Lung microvascular endothelial cell (primary cell): ENCODE data around the gene CARD19. TPM values are rescaled to one million over a fixed set of nuclear protein-coding genes. Genes with fewer than 3 reads are reported as not detected.
A peak's percentile ranks its signal among the peaks of the same experiment; 100 is the strongest.

Source experiments
- DNase-seq, 2 donors: peaks; one replicate each; pipeline versions ENCODE4 v3.0.0 to v3.0.0-alpha.2; 2010; ENCODE audit warnings: low read depth in 2 of 2
- total RNA-seq: library from RNA; depleted of rRNA; stranded (reverse); fragments of >200 nt; gene quantifications from 2 replicates; pipeline ENCODE4 v1.2.1, GENCODE V29; 2014

Gene CARD19
- total RNA-seq, 1 donor from 2014 or later: 72.8 TPM

DNA sequence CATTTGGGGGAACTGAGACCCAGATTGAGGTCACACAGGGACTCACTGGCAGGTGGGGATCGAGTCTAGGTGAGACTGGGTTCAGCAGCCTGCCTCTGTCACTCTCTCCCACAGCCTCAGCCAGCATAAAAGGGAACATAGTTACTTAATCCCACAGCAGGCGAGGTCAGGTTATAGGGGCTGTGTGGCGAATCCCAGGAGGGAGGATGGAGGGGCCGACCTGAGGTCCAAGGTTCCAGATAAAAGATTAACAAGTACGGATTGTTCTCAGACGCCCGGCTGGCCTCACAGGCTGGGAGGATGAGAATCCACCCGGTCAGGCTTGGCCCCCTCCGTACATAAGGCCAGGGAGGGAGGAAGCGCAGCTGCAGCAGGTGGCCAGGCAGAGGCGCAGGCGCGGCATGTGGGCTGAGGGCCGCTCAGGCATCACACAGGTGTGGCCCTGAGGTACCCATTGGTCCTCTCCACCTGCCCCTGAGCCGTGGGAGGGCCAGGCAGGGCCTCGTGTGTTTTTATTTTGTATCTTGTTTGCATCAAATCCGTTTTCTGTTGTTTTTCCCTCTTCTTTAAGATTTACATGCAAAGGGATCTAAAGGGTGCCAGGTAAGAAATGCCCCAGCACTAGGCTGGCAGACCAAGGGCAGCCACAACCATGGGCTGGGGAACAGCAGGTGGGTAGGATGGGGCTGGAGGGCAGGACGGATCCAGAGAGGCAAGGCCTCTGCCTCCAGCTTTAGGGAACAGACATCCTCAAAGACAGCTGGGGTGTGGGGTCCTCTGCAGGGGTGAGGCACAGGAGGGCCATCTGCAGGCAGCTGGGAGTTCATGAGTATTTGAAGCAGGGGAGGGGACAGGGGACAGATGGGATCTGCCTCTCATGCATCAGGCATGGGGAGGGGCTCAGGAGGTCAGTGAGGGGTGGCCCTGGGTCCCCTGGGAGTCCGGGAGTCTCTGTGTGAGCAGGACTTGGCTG is 33.9 kb upstream of the CARD19 start:
- no peak for DNase-seq

DNA sequence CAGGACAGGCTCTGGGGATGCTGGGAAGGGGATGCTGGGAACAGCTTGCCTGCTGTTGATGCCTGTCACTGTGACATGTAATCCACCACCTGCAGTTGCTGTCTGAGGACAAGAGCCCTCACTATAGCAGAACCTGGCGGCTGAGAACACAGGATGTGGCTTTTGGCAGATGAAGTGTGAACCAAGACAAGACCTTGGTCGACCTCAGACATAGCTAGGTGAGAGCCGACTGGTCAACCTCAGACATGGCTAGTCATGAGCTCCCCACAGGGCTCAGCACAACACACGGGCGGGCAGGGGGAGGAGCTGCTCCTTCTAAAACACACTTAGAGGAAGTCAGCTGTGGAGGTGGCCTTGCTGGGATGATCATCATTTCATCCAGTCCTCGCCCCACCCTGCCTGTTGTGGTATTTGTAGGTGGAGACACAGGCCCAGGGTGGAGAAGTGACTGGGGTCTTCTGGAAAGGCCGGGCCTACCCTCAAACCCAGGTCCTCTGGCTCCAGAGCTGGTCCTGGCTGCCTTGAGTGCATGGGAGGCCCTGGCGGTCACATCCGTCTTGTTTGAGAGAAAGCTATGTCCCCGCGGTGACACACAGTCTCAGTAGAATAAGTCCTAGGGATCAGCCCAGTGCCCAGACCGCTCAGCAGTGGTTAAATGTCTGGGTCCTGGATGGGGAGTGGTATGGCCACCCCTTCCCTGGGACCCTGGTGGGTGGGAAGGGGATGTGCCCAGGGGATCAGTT is 31.5 kb upstream of the CARD19 start:
- no peak for DNase-seq

DNA sequence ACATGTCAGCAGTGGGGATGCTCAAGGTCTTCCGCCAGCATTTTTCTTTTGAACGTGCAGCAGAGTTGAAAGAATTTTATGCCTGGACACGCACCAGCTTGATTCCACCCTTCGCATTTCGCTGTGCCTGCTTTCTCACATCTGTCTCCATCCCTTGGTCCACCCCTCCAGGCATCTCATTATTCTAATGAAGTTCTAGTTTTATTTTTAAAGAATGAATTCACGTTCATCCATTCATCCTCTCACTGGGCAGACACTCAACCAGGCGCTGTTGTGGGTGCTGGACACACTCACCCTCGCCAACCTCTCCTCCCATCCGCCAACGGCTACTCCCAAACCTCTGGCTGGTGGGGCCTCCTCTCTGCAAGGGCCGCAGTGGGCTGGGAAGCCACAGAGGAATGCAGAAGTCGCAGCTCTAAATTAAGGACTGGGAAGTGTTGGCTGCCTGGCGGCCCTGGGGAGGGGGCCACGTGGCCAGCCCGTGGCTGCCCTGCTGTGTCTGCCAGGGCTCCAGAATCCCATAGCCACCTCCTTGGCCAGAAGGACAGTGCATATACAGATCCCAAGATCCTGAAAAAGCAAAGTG is 30.8 kb upstream of the CARD19 start:
- no peak for DNase-seq

DNA sequence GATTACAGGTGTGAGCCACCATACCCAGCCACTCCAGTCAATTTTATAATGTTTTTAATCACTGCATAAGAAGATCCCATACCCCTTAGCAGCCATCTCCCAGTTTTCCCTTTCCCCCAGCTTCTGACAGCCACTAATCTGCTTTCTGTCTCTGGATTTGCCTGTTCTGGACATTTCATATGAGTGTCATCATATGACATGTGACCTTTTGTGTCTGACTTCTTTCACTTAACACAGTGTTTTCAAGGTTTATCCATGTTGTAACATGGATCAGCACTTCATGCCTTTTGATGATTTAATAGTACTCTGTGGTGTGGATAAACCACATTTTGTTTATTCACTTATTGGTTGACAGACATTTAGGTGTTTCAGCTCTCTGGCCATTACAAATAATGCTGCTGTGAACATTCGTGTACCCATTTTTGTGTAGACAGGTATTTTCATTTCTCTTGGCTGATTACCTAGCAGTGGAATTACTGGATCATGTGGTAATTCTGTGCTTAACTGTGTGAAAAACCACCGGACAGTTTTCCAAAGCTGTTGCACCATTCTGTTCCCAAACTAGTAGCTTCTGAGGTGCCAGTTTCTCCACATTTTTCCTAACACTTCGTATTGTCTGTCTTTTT is 28.9 kb upstream of the CARD19 start:
- DNase-seq: no peak

DNA sequence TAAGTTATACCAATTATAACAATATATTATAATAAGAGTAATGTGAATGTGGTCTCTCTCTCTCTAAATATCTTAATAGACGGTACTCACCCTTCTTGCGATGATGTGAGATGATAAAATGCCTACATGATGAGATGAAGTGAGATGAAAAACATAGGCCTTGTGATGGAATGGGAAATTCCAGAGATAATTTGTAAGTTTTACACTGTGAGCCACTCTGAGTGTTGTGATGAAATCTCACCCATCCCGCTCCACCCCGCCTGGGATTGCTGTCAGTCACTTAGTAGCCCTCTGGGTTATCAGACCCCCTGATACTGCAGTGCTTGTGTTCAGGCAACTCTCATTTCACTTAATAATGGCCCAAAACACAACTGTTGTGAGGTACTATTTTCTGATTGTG is 27.1 kb upstream of the CARD19 start:
- no peak for DNase-seq

DNA sequence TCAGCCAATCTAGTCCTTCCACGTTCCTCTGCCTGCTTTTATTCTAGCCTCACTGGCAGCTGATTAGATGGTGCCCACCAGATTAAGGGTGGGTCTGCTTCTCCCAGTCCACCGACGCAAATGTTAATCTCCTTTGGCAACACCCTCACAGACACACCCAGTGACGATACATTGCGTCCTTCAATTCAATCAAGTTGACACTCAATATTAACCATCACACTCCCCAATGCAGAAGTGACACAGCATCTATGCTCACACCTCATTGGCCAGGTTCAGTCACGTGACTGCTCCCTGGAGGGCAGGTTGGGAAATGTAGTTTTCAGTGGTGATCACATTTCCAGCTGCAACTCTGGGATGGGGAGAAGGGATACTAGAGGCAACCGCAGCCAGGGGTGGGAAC is 24.6 kb upstream of the CARD19 start:
- DNase-seq: peak; percentile 33 to 40

DNA sequence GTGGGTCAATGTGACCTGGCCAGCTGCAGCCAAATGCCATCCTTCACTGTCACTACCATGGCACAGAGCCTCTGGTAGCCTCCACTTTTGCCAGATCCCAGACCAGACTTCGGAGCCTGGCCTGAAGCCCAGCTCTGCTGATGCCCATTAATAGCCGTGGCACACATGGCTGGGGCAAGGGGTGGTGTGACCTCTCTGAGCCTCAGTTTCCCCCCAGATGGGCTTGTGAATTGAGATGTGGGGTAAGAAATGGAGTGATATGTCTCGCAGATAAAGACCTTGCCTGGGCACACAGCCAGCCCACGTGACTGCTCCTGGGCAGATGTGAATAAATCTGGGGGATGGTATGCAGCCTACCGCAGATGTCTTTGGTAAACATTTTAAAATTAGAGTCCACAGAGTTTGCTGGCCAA is 23.6 kb upstream of the CARD19 start:
- DNase-seq: no peak

DNA sequence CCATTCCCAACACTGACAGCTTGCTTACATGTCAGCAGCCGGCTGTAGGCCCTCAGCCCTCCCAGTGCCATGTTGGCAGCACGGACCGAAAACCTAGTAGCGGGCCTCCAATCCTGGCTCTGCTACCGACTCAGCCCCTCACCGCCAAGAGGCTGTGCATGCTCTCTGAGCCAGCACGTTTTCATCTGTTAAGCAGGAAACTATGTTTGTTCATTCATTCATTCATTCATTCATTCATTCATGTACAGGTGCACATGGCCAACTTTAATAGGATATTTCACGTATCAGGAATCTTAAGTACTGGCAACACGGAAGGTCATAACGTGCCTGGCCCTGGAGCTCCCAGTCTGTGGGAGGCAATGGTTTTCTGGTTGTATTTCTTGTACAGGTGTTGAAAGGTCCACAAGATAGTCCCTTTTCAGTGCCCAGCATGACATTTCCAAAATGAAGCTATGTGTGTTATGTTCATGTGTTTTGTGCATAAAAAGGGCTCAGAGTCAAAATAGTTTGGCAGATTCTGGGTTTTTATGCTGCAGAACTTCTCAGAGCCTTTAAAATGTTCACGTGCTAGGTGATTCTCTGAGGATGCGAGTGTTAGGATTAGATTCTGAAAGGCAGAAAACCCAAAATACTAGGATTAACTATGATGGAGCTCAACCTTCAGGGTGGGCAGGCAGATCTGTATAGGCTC is 19.8 kb upstream of the CARD19 start:
- DNase-seq: no peak

DNA sequence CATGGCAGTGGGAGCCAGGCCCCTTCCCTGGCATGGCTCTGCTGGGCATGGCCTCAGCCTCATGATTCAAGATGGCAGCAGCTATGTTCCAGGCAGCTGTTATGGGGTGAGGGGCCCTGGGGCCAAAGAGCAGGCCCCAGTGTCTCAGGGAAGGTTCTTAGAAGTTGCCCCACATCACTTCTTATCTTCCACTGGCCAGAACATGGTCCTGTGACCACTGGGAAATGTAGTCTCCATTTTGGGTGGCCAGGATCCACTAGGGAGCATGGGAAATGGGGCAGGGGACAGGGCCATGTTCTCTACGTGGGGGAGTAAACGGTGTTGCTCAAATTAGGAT is 19.3 kb upstream of the CARD19 start:
- no peak for DNase-seq

DNA sequence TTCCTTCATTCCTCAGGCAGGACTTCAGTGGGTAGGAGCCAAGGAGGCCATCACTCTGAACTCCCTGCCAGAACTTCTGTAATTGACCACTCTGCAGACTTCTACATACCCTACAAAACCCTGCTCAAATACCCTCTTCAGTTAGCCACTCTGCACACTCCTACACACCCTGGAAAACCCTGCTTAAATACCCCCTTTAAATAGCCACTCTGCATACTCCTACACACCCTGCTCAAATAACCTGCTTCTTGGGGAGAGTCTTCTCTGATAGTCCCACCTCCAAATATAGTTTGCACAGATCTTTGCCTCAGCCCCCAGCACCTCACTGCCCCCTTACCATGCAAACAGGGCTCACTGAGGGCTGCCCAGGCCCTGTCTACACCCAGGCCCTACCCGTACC is 18.6 kb upstream of the CARD19 start:
- DNase-seq: no peak

DNA sequence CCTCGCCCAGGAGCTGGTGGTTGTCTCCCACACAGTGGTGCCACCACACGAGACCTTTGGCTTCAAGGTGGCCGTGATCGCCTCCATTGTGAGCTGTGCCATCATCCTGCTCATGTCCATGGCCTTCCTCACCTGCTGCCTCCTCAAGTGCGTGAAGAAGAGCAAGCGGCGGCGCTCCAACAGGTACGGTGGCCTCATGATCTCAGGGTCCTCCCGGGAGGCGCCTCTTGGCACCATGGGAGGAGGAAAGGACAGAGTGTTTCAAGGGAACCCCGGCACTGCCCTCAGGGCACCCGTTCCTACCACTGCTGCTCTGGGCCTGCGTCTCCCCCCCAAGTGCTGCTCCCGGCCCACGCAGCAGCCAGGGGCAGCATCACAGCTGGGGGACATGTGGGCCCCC is 18.2 kb upstream of the CARD19 start:
- no peak for DNase-seq

DNA sequence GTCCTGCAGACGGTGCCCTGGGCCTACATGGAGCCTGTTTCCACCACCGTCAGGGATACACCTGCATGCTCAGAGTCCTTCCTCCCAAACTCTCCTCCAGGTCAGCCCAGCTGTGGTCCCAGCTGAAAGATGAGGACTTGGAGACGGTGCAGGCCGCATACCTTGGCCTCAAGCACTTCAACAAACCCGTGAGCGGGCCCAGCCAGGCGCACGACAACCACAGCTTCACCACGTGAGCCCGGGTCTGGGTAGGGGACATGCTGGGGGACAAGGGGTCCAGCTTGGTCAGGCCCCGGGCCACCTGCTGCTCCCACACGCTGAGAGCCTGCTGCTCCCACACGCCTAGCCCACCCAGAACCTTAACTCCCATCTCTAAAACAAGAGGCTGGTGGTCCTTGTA is 16.6 kb upstream of the CARD19 start:
- no peak for DNase-seq

DNA sequence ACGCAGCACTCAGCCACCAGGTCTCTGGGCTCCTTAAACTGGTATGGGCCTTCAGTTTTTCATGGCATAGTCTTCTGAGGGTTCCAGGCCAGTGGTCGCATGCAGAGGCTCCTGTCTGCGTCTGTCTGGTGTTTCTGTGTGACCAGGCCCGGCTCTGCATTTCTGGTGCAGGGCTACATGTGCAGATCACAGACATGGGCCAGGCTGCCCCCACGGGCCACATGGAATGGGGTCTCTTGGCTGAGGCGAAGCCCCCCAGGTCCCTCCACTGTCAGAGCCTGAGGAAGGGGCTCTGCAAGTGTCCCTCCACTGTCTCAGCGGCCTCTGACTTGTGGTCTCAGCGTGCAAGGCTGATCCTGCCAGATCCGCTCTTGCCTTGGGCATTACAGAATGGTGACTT is 15.6 kb upstream of the CARD19 start:
- no peak for DNase-seq

DNA sequence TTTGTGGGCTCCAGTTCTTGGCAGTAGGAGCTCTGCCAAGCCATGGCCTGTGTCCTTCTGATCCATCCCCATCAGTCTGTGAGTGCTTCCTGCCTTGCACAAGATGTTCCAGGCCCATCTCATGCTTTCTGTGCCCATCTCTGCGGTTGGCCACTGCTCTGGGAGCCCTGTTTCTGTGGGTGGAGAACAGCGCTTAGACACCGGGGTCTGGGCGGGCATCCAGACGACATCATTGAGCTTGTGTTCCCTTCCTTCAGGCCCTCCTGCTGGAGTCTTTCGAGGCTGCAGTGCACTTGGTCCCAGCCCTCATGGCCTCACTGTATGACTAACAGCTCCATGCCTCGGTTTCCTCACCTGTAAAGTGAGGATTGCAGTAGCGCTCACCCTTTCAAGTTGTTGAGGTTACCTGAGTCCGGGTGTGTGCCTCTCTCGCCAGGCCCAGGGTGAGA is 14.9 kb upstream of the CARD19 start:
- DNase-seq: no peak

DNA sequence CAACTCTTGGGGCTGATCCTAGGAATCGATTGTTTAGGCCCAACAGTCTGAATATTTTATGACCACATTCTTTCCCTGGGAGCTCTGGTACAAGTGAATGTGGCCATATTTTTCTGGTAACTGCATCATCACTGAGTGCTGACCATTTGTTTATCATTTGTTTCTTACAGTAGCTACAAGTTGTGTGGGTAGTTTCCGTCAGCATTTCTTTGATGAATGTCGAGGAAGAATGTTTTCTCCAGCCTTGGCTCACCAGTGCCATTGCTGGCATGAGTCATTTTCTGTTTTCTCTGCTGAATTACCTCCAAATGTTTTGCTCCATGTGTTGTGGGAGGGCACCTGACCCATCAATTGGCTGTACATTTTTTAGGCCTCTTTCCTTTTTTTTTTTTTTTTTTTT is 14.1 kb upstream of the CARD19 start:
- DNase-seq: no peak

DNA sequence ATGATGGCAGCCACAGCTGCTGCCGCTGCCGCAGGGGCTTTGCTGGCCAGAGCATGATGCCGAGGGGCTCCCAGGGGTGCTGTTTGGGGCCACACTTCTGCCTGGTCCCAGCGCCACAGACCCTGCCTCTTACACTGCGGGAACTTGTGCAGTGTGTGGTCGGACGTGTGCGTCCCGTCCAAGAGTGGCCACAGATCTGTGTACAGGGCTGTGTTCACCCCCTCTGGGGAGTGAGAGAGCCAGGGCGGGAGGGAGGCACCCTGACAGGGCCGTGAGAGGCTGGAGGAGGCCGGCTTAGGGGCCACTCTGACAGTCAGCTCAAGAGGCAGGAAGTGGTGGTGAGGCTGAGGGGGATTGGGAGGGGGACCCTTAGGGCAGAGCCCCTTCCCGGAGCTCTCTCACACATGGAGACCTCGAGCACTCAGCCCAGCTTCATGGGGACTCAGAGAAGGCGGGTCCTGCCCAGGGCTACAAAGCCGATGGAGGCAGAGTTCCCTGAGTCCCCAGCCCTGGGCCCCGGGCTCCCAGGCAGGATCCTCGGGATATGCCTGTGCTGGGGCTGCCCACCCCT is 13.1 kb upstream of the CARD19 start:
- no peak for DNase-seq

DNA sequence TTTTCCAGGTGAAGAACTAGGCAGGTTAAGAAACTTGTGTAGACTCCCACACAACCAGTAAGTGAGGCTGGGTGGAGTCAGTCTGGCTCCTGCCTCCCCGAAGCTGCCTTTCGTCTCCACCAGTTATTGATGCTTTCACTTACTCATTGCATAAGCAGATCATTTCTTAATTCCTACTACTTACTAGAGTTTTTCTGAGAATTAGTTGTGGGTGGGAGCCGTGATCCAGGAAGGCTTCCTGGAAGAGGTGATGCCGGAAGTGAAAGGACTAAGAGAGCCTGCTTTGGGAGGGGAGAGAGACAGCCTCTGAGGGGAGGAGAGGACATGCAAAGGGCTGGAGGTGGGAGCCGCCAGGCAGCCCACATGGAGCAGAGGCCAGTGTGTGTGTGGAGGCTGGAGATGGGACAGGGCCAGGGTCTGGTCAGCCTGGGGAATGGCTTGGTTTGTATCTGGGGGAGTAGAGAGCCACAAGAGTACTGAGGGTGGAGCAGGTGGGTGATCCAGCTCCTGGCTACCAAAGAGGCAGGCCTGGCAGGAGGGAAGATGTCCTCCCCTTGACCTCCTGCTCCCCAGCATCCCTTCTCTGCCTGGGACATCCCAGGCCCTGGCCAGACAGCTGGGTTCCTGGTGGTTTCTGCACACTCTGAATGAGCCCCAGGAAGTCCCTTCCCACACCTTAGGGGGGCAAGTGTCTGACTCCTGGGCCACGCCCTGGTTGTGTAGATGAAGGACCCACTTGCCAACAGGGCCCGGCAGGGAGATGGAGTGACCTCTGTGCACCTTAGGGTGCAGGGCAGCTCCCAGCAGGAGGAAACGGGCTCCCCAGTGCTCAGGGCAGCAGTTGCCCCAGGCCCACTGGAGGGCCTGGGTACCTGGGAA is 12.2 kb upstream of the CARD19 start:
- DNase-seq: no peak

DNA sequence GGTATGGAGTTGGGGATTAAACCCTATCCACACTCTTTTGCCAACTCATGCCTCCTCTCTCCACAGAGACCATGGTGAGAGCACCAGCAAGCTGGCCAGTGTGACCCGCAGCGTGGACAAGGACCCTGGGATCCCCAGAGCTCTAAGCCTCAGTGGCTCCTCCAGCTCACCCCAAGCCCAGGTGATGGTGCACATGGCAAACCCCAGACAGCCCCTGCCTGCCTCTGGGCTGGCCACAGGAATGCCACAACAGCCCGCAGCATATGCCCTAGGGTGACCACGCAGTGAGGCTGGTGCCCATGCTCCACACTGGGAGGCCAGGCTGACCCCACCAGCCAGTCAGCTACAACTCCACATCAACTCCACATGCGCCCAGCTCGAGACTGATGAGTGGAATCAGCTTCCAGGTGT is 11.5 kb upstream of the CARD19 start:
- no peak for DNase-seq

DNA sequence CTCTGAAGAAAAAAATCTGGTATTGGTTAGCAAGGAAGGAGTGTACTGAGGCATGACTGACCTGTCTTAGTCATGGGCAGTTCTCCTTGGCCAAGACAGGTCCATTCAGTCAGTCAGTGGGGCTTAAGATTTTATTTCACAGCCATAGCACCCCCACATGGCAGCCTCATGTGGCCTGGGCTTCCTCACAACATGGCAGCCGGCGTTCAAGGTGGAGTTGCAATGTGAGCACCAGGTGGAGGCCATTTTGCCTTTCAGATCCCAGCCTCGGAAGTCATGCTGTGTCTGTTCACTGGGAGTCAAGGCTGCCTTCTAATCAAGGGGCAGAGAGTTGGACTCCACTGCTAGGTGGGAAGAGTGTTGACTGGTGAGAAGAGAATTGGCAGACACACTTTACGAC is 10.3 kb upstream of the CARD19 start:
- no peak for DNase-seq
